Stimulated activated naive B cell treated with anti-CD40 and anti-IgM and Interleukin-4, amounts not matched to agents 10 μg/mL and 1 μg/mL and 100 μg/mL, for 72 hours (primary cell): Measurements from ENCODE around the gene RPL27A.

Experiments
- ATAC-seq, 2 donors: fragments of 150-1000 bp; cut with Tn5 transposase; replicated peaks; 2 replicates each; pipeline ENCODE4 v1.10.0; 2021; ENCODE audit warnings: moderate library complexity in 1 of 2
- DNase-seq: peaks from one replicate; pipeline ENCODE4 v3.0.0; 2021
- H3K27ac Mint-ChIP-seq: one replicate; pipeline ENCODE4 v1.8.0; 2022; ENCODE audit warnings: mild to moderate bottlenecking, mixed read lengths
- H3K27me3 Mint-ChIP-seq, 2 donors: one replicate each; pipeline ENCODE4 v1.8.0; 2022; ENCODE audit warnings: mixed read lengths in 2 of 2
- H3K36me3 Mint-ChIP-seq, 2 donors: one replicate each; pipeline ENCODE4 v1.8.0; 2022; ENCODE audit warnings: mixed read lengths in 2 of 2, mild to moderate bottlenecking in 1 of 2
- H3K4me1 Mint-ChIP-seq, 2 donors: one replicate each; pipeline ENCODE4 v1.8.0; 2022; ENCODE audit warnings: mixed read lengths in 2 of 2, mild to moderate bottlenecking in 1 of 2
- H3K4me3 Mint-ChIP-seq, 2 donors: one replicate each; pipeline ENCODE4 v1.8.0; 2022; ENCODE audit warnings: mild to moderate bottlenecking in 2 of 2, mixed read lengths in 2 of 2, moderate library complexity in 1 of 2
- H3K9me3 Mint-ChIP-seq, 2 donors: one replicate each; pipeline ENCODE4 v1.8.0; 2022; ENCODE audit warnings: mixed read lengths in 2 of 2, mild to moderate bottlenecking in 1 of 2

Gene RPL27A

GRCh38 chr11:8685306-8685705 is 2.7 kb downstream of the RPL27A start:
- Mint-ChIP-seq H3K27me3 (no peaks in the 10 kb centered on the region), H3K36me3 (peaks cover 55 to 85% of the 10 kb centered on the region in 2 donors), H3K9me3 (peaks cover 3 to 4% of the 10 kb centered on the region in 2 donors), H3K4me3 (peak overlapping the region; percentile 94), H3K27ac (peak overlapping the region; percentile 73), H3K4me1 (peaks cover 40 to 69% of the 10 kb centered on the region in 2 donors)
- DNase-seq (no peak), ATAC-seq (no peak)

GRCh38 chr11:8685820-8686219 is 3.2 kb downstream of the RPL27A start:
- peaks cover 50 to 83% of the 10 kb centered on the region in 2 donors for H3K36me3 Mint-ChIP-seq
- H3K27ac Mint-ChIP-seq = peak overlapping the region; percentile 73

GRCh38 chr11:8686325-8686724 is 3.7 kb downstream of the RPL27A start:
- DNase-seq (no peak), ATAC-seq (no peak)
- Mint-ChIP-seq H3K27ac (peak overlapping the region; percentile 65), H3K4me1 (peaks cover 36 to 63% of the 10 kb centered on the region in 2 donors), H3K36me3 (peaks cover 51 to 85% of the 10 kb centered on the region in 2 donors), H3K4me3 (peak overlapping the region in 1 of 2 donors; percentile 3), H3K9me3 (no peaks in the 10 kb centered on the region), H3K27me3 (no peaks in the 10 kb centered on the region)

More at GRCh38 chr11:8685820-8686219, 3.2 kb downstream of the RPL27A start:
- peaks cover 37 to 65% of the 10 kb centered on the region in 2 donors for H3K4me1 Mint-ChIP-seq
- peak overlapping the region in 1 of 2 donors; percentile 94 for H3K4me3 Mint-ChIP-seq
- DNase-seq (no peak), ATAC-seq (no peak)
- peaks cover under 1 to 1% of the 10 kb centered on the region in 2 donors for H3K9me3 Mint-ChIP-seq
- H3K27me3 Mint-ChIP-seq = no peaks in the 10 kb centered on the region

GRCh38 chr11:8688414-8689362 is 6.1 kb downstream of the RPL27A start:
- Mint-ChIP-seq H3K9me3 (no peaks in the 10 kb centered on the region), H3K36me3 (peaks cover 52 to 89% of the 10 kb centered on the region in 2 donors), H3K4me1 (peaks cover 37 to 62% of the 10 kb centered on the region in 2 donors), H3K27me3 (no peaks in the 10 kb centered on the region), H3K4me3 (peak overlapping the region; percentile 93 to 94), H3K27ac (peak overlapping the region; percentile 98)
- ATAC-seq (peak; percentile 90 to 95), DNase-seq (peak; percentile 94)

GRCh38 chr11:8689726-8690255 is 7.2 kb downstream of the RPL27A start:
- no peaks in the 10 kb centered on the region for H3K9me3 Mint-ChIP-seq

GRCh38 chr11:8690374-8691342 is 8.1 kb downstream of the RPL27A start:
- no peaks in the 10 kb centered on the region for H3K9me3 Mint-ChIP-seq
- peak overlapping the region; percentile 93 to 94 for H3K4me3 Mint-ChIP-seq
- no peaks in the 10 kb centered on the region for H3K27me3 Mint-ChIP-seq
- peaks cover 45 to 85% of the 10 kb centered on the region in 2 donors for H3K36me3 Mint-ChIP-seq
- no peak for DNase-seq
- no peak for ATAC-seq
- H3K27ac Mint-ChIP-seq = peak overlapping the region; percentile 31
- peaks cover 28 to 53% of the 10 kb centered on the region in 2 donors for H3K4me1 Mint-ChIP-seq

More at GRCh38 chr11:8689726-8690255, 7.2 kb downstream of the RPL27A start:
- peaks cover 36 to 62% of the 10 kb centered on the region in 2 donors for H3K4me1 Mint-ChIP-seq
- no peaks in the 10 kb centered on the region for H3K27me3 Mint-ChIP-seq
- peaks cover 48 to 88% of the 10 kb centered on the region in 2 donors for H3K36me3 Mint-ChIP-seq
- peak overlapping the region; percentile 93 to 94 for H3K4me3 Mint-ChIP-seq
- peak overlapping the region; percentile 98 for H3K27ac Mint-ChIP-seq
- ATAC-seq = no peak
- no peak for DNase-seq

- Mint-ChIP-seq H3K4me1 (peaks cover 28 to 45% of the 10 kb centered on the region in 2 donors), H3K27me3 (no peaks in the 10 kb centered on the region), H3K27ac (no peak overlapping the region), H3K36me3 (peaks cover 50 to 87% of the 10 kb centered on the region in 2 donors), H3K9me3 (no peaks in the 10 kb centered on the region), H3K4me3 (no peak overlapping the region)
- ATAC-seq (no peak), DNase-seq (no peak)
Measured at GRCh38 chr11:8691601-8692000, 9.0 kb downstream of the RPL27A start.

- no peaks in the 10 kb centered on the region for H3K9me3 Mint-ChIP-seq
- ATAC-seq = no peak
- no peak for DNase-seq
- no peaks in the 10 kb centered on the region for H3K27me3 Mint-ChIP-seq
- H3K27ac Mint-ChIP-seq = no peak overlapping the region
- no peak overlapping the region for H3K4me3 Mint-ChIP-seq
- H3K4me1 Mint-ChIP-seq = peaks cover 29 to 45% of the 10 kb centered on the region in 2 donors
- peaks cover 52 to 85% of the 10 kb centered on the region in 2 donors for H3K36me3 Mint-ChIP-seq
Measured at GRCh38 chr11:8692417-8692816, 9.8 kb downstream of the RPL27A start.

- peaks cover 25 to 41% of the 10 kb centered on the region in 2 donors for H3K4me1 Mint-ChIP-seq
- H3K4me3 Mint-ChIP-seq = no peak overlapping the region
- no peak overlapping the region for H3K27ac Mint-ChIP-seq
- ATAC-seq (no peak), DNase-seq (no peak)
- peaks cover 49 to 82% of the 10 kb centered on the region in 2 donors for H3K36me3 Mint-ChIP-seq
- H3K9me3 Mint-ChIP-seq = no peaks in the 10 kb centered on the region
- H3K27me3 Mint-ChIP-seq = no peaks in the 10 kb centered on the region
Measured at GRCh38 chr11:8693010-8693551, 10.5 kb downstream of the RPL27A start.

GRCh38 chr11:8693555-8693954 is 11.0 kb downstream of the RPL27A start:
- Mint-ChIP-seq H3K4me3 (no peak overlapping the region), H3K4me1 (peaks cover 24 to 36% of the 10 kb centered on the region in 2 donors), H3K27ac (peak overlapping the region; percentile 31), H3K27me3 (no peaks in the 10 kb centered on the region), H3K9me3 (no peaks in the 10 kb centered on the region), H3K36me3 (peaks cover 49 to 78% of the 10 kb centered on the region in 2 donors)
- DNase-seq (no peak), ATAC-seq (no peak)

- peaks cover 48 to 73% of the 10 kb centered on the region in 2 donors for H3K36me3 Mint-ChIP-seq
- H3K9me3 Mint-ChIP-seq = no peaks in the 10 kb centered on the region
- H3K4me3 Mint-ChIP-seq = no peak overlapping the region
- peaks cover 23 to 35% of the 10 kb centered on the region in 2 donors for H3K4me1 Mint-ChIP-seq
- ATAC-seq (no peak), DNase-seq (no peak)
- no peaks in the 10 kb centered on the region for H3K27me3 Mint-ChIP-seq
- peak overlapping the region; percentile 16 for H3K27ac Mint-ChIP-seq
Measured at GRCh38 chr11:8694137-8694536, 11.5 kb downstream of the RPL27A start.

GRCh38 chr11:8697054-8697453 is 14.5 kb downstream of the RPL27A start:
- Mint-ChIP-seq H3K9me3 (no peaks in the 10 kb centered on the region), H3K27ac (no peak overlapping the region), H3K27me3 (no peaks in the 10 kb centered on the region), H3K36me3 (peaks cover 41 to 55% of the 10 kb centered on the region in 2 donors), H3K4me1 (peaks cover 23 to 36% of the 10 kb centered on the region in 2 donors), H3K4me3 (no peak overlapping the region)
- DNase-seq = no peak
- no peak for ATAC-seq

- Mint-ChIP-seq H3K9me3 (no peaks in the 10 kb centered on the region), H3K27me3 (no peaks in the 10 kb centered on the region), H3K36me3 (peaks cover 31 to 46% of the 10 kb centered on the region in 2 donors), H3K4me3 (no peak overlapping the region), H3K27ac (no peak overlapping the region), H3K4me1 (peaks cover 15 to 25% of the 10 kb centered on the region in 2 donors)
- no peak for ATAC-seq
- DNase-seq = no peak
Measured at GRCh38 chr11:8698379-8698851, 15.8 kb downstream of the RPL27A start.
